ENCODE results near the gene ARL8A. TPM values are rescaled to one million over a fixed set of nuclear protein-coding genes. Genes with fewer than 3 reads are reported as not detected.
"Not testable (repeated sequence)": the region's sequence is repeated elsewhere in the genome, so short reads cannot be mapped to it uniquely, and the experiment has no call there.

ARL8A gene
- total RNA-seq (84.1 TPM), polyA plus RNA-seq (10 to 100 TPM in 1 of 4 donors, 1 to 10 TPM in 3; 6.6 to 11.1 (median 7.7) TPM)

GRCh38 chr1:202144402-202145067, at the start of gene ARL8A:
TSS of gene ARL8A (minus strand) at chr1:202144737. CDS start at chr1:202144572, 165 bp downstream.
- Histone ChIP-seq H3K4me3 (ENCODE audit: low read depth, low read length) (peak within 1 kb of the TSS; percentile 86), H3K9me3 (ENCODE audit: control insufficient read depth in 2 of 2, low read length in 2 of 2) (no peaks in the 10 kb centered on the region), H3K4me1 (ENCODE audit: control insufficient read depth, insufficient read depth, low read length, poor library complexity, severe bottlenecking) (peaks cover 27% of the 10 kb centered on the region), H3K27me3 (ENCODE audit: control insufficient read depth, insufficient read depth, low read length) (no peaks in the 10 kb centered on the region), H3K27ac (ENCODE audit: insufficient read depth, low read length, poor library complexity, severe bottlenecking) (peak within 1 kb of the TSS; percentile 74), H3K36me3 (ENCODE audit: control insufficient read depth, insufficient read depth, low read length) (peaks cover 18% of the 10 kb centered on the region)
- DNase-seq (peak; percentile 65 to 73 (median 67)), ATAC-seq (ENCODE audit: low read depth in 2 of 2) (peak; percentile 73 to 76)
- H3K27me3 Mint-ChIP-seq = no peaks in the 10 kb centered on the region
- peaks cover 3% of the 10 kb centered on the region for H3K36me3 Mint-ChIP-seq
- peaks cover 6 to 47% (median 24%) of the 10 kb centered on the region in 4 donors for H3K4me1 Mint-ChIP-seq
- H3K4me3 Mint-ChIP-seq = peak within 1 kb of the TSS; percentile 92 to 97 (median 97)
- H3K9me3 Mint-ChIP-seq = no peaks in the 10 kb centered on the region
- H3K27ac Mint-ChIP-seq = peak within 1 kb of the TSS; percentile 96 to 98 (median 97)

- Histone ChIP-seq H3K4me3 (ENCODE audit: low read depth, low read length) (no peak overlapping the region), H3K4me1 (ENCODE audit: control insufficient read depth, insufficient read depth, low read length, poor library complexity, severe bottlenecking) (peaks cover 4% of the 10 kb centered on the region), H3K36me3 (ENCODE audit: control insufficient read depth, insufficient read depth, low read length) (no peaks in the 10 kb centered on the region), H3K27me3 (ENCODE audit: control insufficient read depth, insufficient read depth, low read length) (peaks cover 4% of the 10 kb centered on the region), H3K27ac (ENCODE audit: insufficient read depth, low read length, poor library complexity, severe bottlenecking) (no peak overlapping the region), H3K9me3 (ENCODE audit: control insufficient read depth in 2 of 2, low read length in 2 of 2) (no peaks in the 10 kb centered on the region)
- H3K9me3 Mint-ChIP-seq = peaks cover 0 to 2% (median 0%) of the 10 kb centered on the region in 7 donors
- H3K4me1 Mint-ChIP-seq = peaks cover 0 to 12% (median under 1%) of the 10 kb centered on the region in 4 donors
- DNase-seq (no peak), ATAC-seq (ENCODE audit: low read depth in 2 of 2) (no peak)
- no peak overlapping the region for H3K4me3 Mint-ChIP-seq
- peaks cover 42% of the 10 kb centered on the region for H3K27me3 Mint-ChIP-seq
- no peak overlapping the region for H3K27ac Mint-ChIP-seq
- no peaks in the 10 kb centered on the region for H3K36me3 Mint-ChIP-seq
Observed at GRCh38 chr1:202194328-202194648, 49.8 kb upstream of the ARL8A start.

GRCh38 chr1:202193614-202194327, 49.2 kb upstream of the ARL8A start, which contains the start of gene LGR6:
TSS of gene LGR6 (plus strand) at chr1:202193799. CDS start at chr1:202193990, 191 bp downstream.
- Histone ChIP-seq H3K4me3 (ENCODE audit: low read depth, low read length) (no peak within 1 kb of the TSS), H3K36me3 (ENCODE audit: control insufficient read depth, insufficient read depth, low read length) (no peaks in the 10 kb centered on the region), H3K27me3 (ENCODE audit: control insufficient read depth, insufficient read depth, low read length) (peaks cover 4% of the 10 kb centered on the region), H3K27ac (ENCODE audit: insufficient read depth, low read length, poor library complexity, severe bottlenecking) (no peak within 1 kb of the TSS), H3K9me3 (ENCODE audit: control insufficient read depth in 2 of 2, low read length in 2 of 2) (no peaks in the 10 kb centered on the region), H3K4me1 (ENCODE audit: control insufficient read depth, insufficient read depth, low read length, poor library complexity, severe bottlenecking) (peaks cover 4% of the 10 kb centered on the region)
- Mint-ChIP-seq H3K27me3 (peaks cover 42% of the 10 kb centered on the region), H3K36me3 (no peaks in the 10 kb centered on the region), H3K9me3 (peaks cover 0 to 2% (median 0%) of the 10 kb centered on the region in 7 donors), H3K27ac (no peak within 1 kb of the TSS), H3K4me3 (peak within 1 kb of the TSS in 1 of 4 donors; percentile 68), H3K4me1 (peaks cover 0 to 8% (median under 1%) of the 10 kb centered on the region in 4 donors)
- DNase-seq (no peak), ATAC-seq (ENCODE audit: low read depth in 2 of 2) (no peak)

GRCh38 chr1:202192770-202193613, 48.5 kb upstream of the ARL8A start:
- no peaks in the 10 kb centered on the region for H3K36me3 Mint-ChIP-seq
- ATAC-seq (ENCODE audit: low read depth in 2 of 2) (peak; percentile 37 to 40), DNase-seq (peak; percentile 35 to 46 (median 41))
- Histone ChIP-seq H3K36me3 (ENCODE audit: control insufficient read depth, insufficient read depth, low read length) (no peaks in the 10 kb centered on the region), H3K4me3 (ENCODE audit: low read depth, low read length) (no peak overlapping the region), H3K9me3 (ENCODE audit: control insufficient read depth in 2 of 2, low read length in 2 of 2) (no peaks in the 10 kb centered on the region), H3K27me3 (ENCODE audit: control insufficient read depth, insufficient read depth, low read length) (peaks cover 4% of the 10 kb centered on the region), H3K27ac (ENCODE audit: insufficient read depth, low read length, poor library complexity, severe bottlenecking) (no peak overlapping the region), H3K4me1 (ENCODE audit: control insufficient read depth, insufficient read depth, low read length, poor library complexity, severe bottlenecking) (peaks cover 4% of the 10 kb centered on the region)
- no peak overlapping the region for H3K4me3 Mint-ChIP-seq
- H3K27me3 Mint-ChIP-seq = peaks cover 38% of the 10 kb centered on the region
- peaks cover 0 to 2% (median 0%) of the 10 kb centered on the region in 7 donors for H3K9me3 Mint-ChIP-seq
- H3K27ac Mint-ChIP-seq = no peak overlapping the region
- peaks cover 0 to 3% (median 0%) of the 10 kb centered on the region in 4 donors for H3K4me1 Mint-ChIP-seq

- ATAC-seq (ENCODE audit: low read depth in 2 of 2); DNase-seq; H3K4me3 Mint-ChIP-seq; H3K36me3 ChIP-seq (ENCODE audit: control insufficient read depth, insufficient read depth, low read length); H3K4me1 ChIP-seq (ENCODE audit: control insufficient read depth, insufficient read depth, low read length, poor library complexity, severe bottlenecking); H3K4me3 ChIP-seq (ENCODE audit: low read depth, low read length); H3K27me3 ChIP-seq (ENCODE audit: control insufficient read depth, insufficient read depth, low read length); H3K36me3 Mint-ChIP-seq; H3K27ac ChIP-seq (ENCODE audit: insufficient read depth, low read length, poor library complexity, severe bottlenecking); H3K9me3 ChIP-seq (ENCODE audit: control insufficient read depth in 2 of 2, low read length in 2 of 2); H3K4me1 Mint-ChIP-seq; H3K27ac Mint-ChIP-seq; H3K9me3 Mint-ChIP-seq: not testable (repeated sequence)
- H3K27me3 Mint-ChIP-seq = peaks cover 34% of the 10 kb centered on the region
Observed at GRCh38 chr1:202191391-202191790, 46.9 kb upstream of the ARL8A start.

GRCh38 chr1:202189918-202190715, 45.6 kb upstream of the ARL8A start:
- H3K36me3 ChIP-seq (ENCODE audit: control insufficient read depth, insufficient read depth, low read length) = no peaks in the 10 kb centered on the region
- peaks cover 0 to 2% (median 0%) of the 10 kb centered on the region in 7 donors for H3K9me3 Mint-ChIP-seq
- peaks cover 4% of the 10 kb centered on the region for H3K4me1 ChIP-seq (ENCODE audit: control insufficient read depth, insufficient read depth, low read length, poor library complexity, severe bottlenecking)
- no peaks in the 10 kb centered on the region for H3K36me3 Mint-ChIP-seq
- no peaks in the 10 kb centered on the region for H3K9me3 ChIP-seq (ENCODE audit: control insufficient read depth in 2 of 2, low read length in 2 of 2)
- H3K27ac ChIP-seq (ENCODE audit: insufficient read depth, low read length, poor library complexity, severe bottlenecking) = no peak overlapping the region
- H3K4me3 Mint-ChIP-seq = no peak overlapping the region
- peaks cover 4% of the 10 kb centered on the region for H3K27me3 ChIP-seq (ENCODE audit: control insufficient read depth, insufficient read depth, low read length)
- DNase-seq (no peak), ATAC-seq (ENCODE audit: low read depth in 2 of 2) (no peak)
- H3K4me3 ChIP-seq (ENCODE audit: low read depth, low read length) = no peak overlapping the region
- H3K27ac Mint-ChIP-seq = no peak overlapping the region
- peaks cover 21% of the 10 kb centered on the region for H3K27me3 Mint-ChIP-seq
- peaks cover 0 to 2% (median 0%) of the 10 kb centered on the region in 4 donors for H3K4me1 Mint-ChIP-seq
